COLO668 (cell line): ENCODE results near the gene FBXO31.
"Not testable (repeated sequence)": the region's sequence is repeated elsewhere in the genome, so short reads cannot be mapped to it uniquely, and the experiment has no call there.

ENCODE experiments used
- DNase-seq: peaks from one replicate; lab custom pipeline; 2025; ENCODE audit not compliant: unreplicated experiment; lab: John Stamatoyannopoulos, UW

The FBXO31 gene

DNA sequence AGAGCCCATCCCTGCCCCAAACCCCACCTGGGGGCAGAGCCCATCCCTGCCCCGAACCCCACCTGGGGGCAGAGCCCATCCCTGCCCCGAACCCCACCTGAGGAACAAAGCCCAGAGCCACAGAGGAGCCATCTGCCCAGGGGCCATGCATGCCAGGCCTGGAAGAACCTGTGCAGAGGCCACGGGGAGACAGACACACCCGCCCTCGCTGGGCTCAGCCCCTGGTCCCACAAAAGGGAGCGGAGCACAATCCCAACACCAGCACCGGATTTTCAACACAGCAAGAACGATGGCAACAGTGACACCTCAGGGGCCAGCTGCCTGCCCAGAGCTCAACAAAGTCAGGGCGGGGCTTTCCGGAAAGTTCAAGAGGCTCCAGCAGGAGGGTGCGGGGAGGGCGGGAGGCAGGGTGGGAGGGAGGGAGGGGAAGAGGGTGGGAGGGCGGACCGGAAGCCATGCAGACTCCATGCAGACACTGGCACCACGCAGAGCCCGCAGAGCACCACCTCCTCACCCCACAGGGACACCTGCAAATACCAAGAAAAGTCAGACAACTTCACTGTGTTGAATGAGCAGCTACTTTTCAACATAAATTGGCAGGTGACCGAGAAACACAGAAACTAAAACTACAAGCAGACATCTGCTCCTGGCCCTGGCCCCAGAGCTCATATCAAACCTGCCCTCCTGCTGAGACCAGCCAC is 38.5 kb downstream of the FBXO31 start:
- peak; percentile 58 for DNase-seq

- no peak for DNase-seq
These were observed 39.2 kb downstream of the FBXO31 start for GRCh38 chr16:87344165-87344930.

GRCh38 chr16:87343753-87344050 is 39.9 kb downstream of the FBXO31 start:
- no peak for DNase-seq

DNA sequence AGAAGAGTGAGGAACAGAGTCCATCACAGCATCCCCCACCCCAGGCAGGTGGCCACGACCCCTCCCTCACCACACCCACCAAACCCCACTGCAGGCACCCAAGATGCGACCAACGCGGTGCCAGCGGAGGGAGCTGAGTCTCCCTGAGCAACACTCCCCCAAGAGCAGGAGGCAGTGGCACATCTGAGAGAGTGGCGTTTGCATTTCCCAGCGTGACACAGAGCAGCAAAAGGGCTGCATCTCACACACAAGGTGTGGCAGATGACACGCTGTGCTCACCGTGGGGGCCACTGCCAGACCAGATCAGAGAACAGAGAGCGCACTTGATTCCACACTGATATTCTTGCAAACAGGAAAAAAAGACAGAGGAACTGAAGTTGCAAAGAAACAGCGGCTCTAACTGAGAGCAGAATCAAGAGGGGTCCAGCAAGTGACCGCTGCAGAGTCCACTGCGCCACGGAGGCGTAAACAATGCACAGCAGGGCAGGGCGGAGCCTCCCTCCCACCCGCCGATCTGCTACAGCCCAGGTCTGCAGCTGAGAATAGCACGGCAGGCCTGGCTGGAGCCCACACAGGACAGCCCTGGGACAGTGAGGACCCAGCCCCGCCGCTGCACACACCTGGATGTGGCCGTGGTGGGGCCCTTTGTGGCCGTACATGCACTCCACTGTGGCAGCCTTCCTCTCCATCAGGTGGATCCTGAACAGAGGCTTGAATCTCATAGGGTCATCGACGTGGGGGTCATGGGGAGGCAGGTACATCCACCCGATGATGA is 40.4 kb downstream of the FBXO31 start:
- no peak for DNase-seq

DNA sequence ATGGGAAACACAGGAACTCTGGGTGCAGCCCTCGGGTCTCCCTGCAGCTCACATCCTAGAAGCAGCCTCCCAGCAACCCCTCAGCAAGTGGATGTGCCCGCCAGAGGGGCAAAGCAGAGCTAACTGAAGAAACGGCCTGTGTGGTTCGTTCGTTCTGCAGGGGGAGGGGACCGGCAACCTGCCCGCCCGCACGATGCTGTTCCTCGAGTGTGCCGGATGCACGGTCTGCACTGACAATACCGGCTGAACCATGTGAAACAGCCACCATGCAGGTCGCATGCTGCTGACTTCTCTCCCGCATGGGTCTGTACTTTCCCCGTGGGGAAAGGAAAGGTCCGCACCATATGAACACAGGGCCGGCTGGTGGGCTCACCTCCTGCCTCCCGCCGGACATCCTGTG is 41.1 kb downstream of the FBXO31 start:
- no peak for DNase-seq

GRCh38 chr16:87340198-87340597 is 43.4 kb downstream of the FBXO31 start:
- no peak for DNase-seq

DNA sequence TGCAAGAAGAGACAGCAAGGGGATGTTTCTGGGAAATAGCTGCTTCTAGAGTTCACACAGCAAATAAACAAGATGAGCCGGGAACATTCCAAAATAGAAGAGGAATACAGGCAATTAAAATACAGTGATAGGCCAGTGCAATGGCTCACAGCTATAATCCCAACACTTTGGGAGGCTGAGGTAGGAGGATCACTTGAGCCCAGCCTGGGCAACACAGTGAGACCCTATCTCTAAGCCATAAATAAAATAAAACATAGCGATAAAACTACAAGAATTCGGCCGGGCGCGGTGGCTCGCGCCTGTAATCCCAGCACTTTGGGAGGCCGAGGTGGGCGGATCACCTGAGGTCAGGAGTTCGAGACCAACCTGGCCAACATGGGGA is 43.9 kb downstream of the FBXO31 start:
- not testable (repeated sequence) for DNase-seq

- no peak for DNase-seq
These were observed 44.4 kb downstream of the FBXO31 start for GRCh38 chr16:87339086-87339723.

- no peak for DNase-seq
These were observed 45.3 kb downstream of the FBXO31 start for GRCh38 chr16:87338155-87338765.

GRCh38 chr16:87337262-87337771 is 46.3 kb downstream of the FBXO31 start:
- DNase-seq, result no peak

DNA sequence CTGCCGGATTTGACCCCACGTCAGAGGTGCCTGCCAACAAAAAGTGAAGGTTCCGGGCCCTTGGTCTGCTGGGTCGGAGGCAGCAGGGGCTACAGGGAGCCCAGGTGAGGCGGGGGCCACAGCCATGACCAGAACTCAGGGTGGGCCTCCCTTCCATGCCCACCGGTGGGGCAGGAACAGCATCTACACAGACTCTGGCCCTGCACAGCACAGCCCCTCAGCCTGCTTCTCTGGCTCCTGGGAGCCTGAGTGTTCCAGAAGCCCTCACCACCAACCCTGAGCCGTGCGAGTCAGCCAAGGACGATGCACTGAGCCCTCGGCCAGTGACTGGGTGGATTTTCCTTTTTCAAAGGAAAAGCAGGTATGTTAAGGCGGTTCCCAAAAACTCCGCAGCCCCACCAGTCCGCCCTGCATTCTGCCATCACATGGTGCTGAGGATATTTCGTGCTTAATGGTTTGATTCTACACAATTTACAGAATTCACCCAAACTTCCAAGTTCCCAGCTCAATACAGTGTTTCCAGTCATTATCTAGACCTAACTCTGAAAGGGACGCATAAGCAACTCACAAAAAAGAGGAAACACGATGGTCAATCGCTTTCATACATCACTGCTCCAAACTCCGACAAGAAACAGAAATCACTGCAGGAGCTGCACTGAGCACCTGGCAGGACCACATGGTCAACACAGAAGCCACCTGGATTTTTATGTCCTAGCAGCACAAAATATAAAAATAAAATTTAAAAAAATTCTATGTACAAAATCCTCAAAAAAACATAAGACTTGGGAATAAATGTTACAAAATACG is 46.9 kb downstream of the FBXO31 start:
- no peak for DNase-seq

GRCh38 chr16:87335625-87336433 is 47.7 kb downstream of the FBXO31 start:
- DNase-seq, result no peak

DNA sequence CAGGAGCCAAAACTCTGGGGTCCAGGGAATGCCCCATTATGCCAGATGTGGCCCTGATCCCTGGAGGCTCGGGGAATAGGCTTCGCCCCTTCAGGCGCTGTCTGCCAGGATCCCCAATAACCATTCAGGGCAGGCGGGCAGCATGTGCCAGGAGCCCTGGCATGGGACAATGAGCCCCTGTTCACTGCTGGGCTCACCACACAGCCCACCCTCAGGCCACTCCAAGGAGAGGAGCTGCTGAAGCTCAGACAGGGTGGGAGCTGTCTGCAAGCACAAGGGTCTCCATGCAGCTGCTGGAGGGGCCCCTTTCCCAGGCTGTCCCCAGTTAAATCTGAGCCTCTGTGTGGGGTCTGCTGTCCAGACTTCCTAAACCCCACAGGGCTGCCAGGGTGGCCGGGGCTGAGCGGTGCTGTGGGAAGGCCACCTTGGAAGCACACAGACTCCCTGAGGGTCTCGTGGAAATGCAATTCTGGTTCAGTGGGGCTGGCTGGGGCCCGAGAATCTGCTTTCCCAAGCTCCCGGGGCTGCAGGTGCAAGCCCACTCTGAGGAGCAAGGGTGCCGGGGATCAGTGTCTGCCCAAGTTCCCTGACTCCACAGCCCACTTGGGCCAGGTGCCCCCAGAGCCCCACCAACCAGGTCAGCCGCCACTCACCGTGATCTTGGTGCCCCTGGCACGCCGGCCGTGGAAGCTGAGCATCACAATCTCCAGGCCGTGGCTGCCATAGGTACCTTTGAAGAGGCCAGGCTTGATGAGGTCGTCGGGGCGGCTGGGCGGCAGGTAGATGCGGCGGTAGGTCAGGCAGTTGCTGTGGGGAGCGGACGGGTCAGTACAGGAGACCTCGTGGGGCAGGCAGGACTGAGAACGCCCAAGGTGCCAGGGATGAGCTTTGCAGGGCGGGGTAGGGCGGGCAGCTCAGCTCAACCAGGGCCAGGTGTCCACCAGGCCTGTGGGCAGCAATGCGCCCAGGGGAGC is 48.6 kb downstream of the FBXO31 start:
- no peak for DNase-seq

DNA sequence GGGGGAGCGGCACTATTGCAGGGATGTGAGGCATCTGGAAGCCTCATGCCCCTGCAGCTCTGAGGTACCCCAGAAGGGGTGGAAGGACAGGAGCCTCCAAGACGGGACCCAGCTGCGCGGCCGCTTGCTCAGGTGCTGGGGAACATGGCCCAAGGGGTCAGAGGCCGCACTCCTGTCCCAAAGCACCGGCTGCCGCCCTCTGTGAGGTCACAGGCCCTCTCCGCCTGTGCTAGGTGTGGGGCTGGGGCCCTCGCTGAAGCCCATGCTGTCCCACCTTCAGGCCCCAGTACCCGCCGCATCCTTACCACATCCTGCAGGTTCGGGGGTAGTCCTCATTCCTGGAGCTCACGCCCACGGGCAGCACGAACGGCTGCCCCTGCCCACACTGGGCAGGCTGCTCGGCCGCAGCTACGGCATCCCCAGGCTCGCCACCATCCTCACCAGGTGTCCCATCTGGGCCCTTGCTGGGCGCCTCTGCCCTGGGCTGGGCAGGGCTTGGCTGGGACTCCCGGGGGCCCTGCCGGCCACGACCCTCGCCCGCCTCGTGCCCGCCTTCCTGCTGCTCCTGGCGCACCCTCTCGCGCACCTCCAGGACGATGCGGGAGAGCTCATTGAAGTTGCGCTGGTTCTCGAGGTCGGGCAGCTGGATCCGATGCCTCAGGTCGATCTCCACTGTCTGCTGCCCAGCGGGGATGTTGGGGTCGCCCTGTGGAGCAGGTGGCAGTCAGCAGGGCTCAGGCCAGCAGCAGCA is 49.8 kb downstream of the FBXO31 start:
- DNase-seq, result no peak

DNA sequence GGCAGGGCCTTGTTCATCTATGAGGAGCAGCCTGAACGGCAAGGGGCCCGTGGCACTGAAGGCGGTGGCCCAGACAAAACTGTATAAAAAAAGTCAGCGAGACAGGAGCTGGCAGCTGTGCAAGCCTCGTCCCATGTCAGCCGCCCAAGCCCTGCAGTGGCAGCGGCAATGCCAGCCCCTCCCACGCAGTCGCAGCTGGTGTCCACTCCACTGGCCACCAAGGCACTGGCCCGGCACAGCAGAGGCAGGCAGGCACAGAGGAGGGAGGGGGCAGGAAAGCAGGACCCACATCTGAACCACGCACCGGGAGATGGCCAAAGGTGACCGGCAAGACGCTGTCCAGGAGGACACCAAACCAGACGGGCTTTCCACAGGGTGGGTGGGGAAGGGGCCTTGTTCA is 50.5 kb downstream of the FBXO31 start:
- DNase-seq, result no peak

DNA sequence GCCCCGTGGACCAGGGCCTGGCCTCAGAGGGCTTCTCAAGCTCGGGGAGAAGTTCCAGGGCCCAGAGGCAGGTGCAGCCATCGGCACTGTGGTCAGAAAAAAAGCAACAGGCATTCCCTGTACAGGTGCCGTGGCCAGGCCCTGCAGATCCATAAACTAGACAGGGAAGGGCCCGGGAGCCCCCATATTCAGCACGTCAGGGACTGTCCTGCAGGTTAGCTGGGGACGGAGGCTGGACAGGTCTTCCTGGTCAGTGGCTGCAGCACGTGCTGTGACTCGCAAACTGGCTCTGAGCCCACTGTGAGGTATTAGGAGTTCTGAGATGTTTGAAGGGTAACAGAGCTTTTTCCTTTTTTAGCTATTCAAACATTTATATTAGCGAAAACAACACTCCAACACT is 51.4 kb downstream of the FBXO31 start:
- DNase-seq, result no peak

DNA sequence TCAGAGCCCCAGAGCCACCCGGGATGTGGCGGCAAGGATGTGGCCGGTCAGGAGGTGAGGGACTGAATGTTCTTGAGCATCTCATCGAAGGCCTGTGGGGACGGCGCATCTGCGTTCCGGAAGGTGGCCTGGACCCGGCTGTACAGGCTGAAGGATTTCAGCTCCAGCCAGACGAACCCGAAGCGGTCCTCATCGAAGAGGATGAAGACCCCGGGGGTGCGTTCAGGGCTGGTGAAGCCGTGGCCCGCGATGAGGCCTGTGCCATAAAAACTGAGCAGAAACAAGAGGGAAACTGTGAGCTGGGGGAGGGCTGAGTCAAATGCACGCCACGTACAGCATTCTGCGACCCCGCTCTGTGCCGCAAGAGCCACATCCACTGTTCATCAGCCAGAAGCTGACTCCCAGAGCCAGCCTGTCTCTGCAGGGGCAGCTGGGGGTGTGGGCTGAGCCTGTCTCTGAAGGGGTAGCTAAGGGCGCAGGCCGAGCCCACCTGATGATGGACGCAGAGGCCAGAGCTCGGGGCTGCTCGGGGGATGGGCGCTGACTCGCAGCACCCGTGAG is 52.3 kb downstream of the FBXO31 start:
- DNase-seq, result no peak
